Measurements from ENCODE around the gene DNAI1.

GRCh38 chr9:34510497-34511468, 52.2 kb downstream of the DNAI1 start:
- TF ChIP-seq CTCF (IDR thresholded peaks at IDR 0.05; ENCODE audit: poor library complexity) = no peak
- TF ChIP-seq EZH2 (IDR thresholded peaks at IDR 0.05; ENCODE audit: borderline replicate concordance) = no peak
- no peak for TF ChIP-seq EZH2phosphoT487 (IDR thresholded peaks at IDR 0.05; ENCODE audit: low read depth, severe bottlenecking, unreplicated experiment)

Data from hepatocyte (in vitro differentiated cells).